ENCODE results near the gene FAM184B.
A peak's percentile ranks its signal among the peaks of the same experiment; 100 is the strongest.

FAM184B gene

GRCh38 chr4:17781300-17782287, at the start of gene FAM184B:
Gene FAM184B, minus strand, starts transcription at chr4:17781621. Its CDS starts 322 bp downstream, at chr4:17781299.
- FAIRE-seq = no peak

GRCh38 chr4:17823871-17824669, 42.6 kb upstream of the FAM184B start:
- no peak for FAIRE-seq

GRCh38 chr4:17817027-17817426, 35.6 kb upstream of the FAM184B start:
- peak; percentile 82 for FAIRE-seq

GRCh38 chr4:17816142-17816541, 34.7 kb upstream of the FAM184B start:
- FAIRE-seq = no peak

GRCh38 chr4:17814140-17814539, 32.7 kb upstream of the FAM184B start:
- FAIRE-seq = no peak

GRCh38 chr4:17812801-17813200, 31.4 kb upstream of the FAM184B start:
- FAIRE-seq = no peak

- no peak for FAIRE-seq
Measured at GRCh38 chr4:17812125-17812524, 30.7 kb upstream of the FAM184B start.

- no peak for FAIRE-seq
Measured at GRCh38 chr4:17811078-17811603, 29.7 kb upstream of the FAM184B start.

- FAIRE-seq = peak; percentile 99
Measured at GRCh38 chr4:17810260-17811077, 29.0 kb upstream of the FAM184B start, which contains the start of the genes DCAF16 and NCAPG. Gene DCAF16, minus strand, starts transcription at chr4:17810757. Its CDS starts 6,616 bp downstream, at chr4:17804141. Gene NCAPG, plus strand, starts transcription at chr4:17810979. Its CDS starts 99 bp downstream, at chr4:17811078.

- no peak for FAIRE-seq
Measured at GRCh38 chr4:17809667-17810066, 28.2 kb upstream of the FAM184B start.

- FAIRE-seq = no peak
Measured at GRCh38 chr4:17807446-17807845, 26.0 kb upstream of the FAM184B start.

- FAIRE-seq = no peak
Measured at GRCh38 chr4:17805580-17806155, 24.2 kb upstream of the FAM184B start.

GRCh38 chr4:17797808-17798207, 16.4 kb upstream of the FAM184B start:
- FAIRE-seq = no peak

GRCh38 chr4:17794730-17795129, 13.3 kb upstream of the FAM184B start:
- peak; percentile 37 for FAIRE-seq

GRCh38 chr4:17788956-17789355, 7.5 kb upstream of the FAM184B start:
- no peak for FAIRE-seq

- FAIRE-seq = no peak
Measured at GRCh38 chr4:17787315-17787714, 5.9 kb upstream of the FAM184B start.

- FAIRE-seq = no peak
Measured at GRCh38 chr4:17786567-17786966, 5.1 kb upstream of the FAM184B start.

GRCh38 chr4:17785858-17786257, 4.4 kb upstream of the FAM184B start:
- FAIRE-seq = peak; percentile 30

GRCh38 chr4:17780501-17781299, 721 bp downstream of the FAM184B start:
- no peak for FAIRE-seq

GRCh38 chr4:17778431-17778830, 3.0 kb downstream of the FAM184B start:
- no peak for FAIRE-seq

GRCh38 chr4:17773135-17773698, 8.2 kb downstream of the FAM184B start:
- no peak for FAIRE-seq

Data from G401.6 (cell line).